K562 (cell line): ENCODE measurements around the gene ZC3H10. TPM values are rescaled to one million over a fixed set of nuclear protein-coding genes. Genes with fewer than 3 reads are reported as not detected.

Experiments
- FOXA3 ChIP-seq, 2 experiments: fragments of 450-650 bp in 1 of 2; sonication (generic) in 1 of 2; formaldehyde crosslinking; IDR thresholded peaks in 1 of 2; conservative IDR thresholded peaks in 1 of 2; 2 replicates each; pipeline versions ENCODE4 v1.4.0 to v1.8.0; 2020 to 2022; ENCODE audit warnings: mild to moderate bottlenecking in 2 of 2, missing genetic modification reagents in 1 of 2
- HEY1 ChIP-seq: fragments of 250-450 bp; sonication (Bioruptor Pico); IDR thresholded peaks from 2 replicates; pipeline ENCODE4 v1.5.0; 2020; ENCODE audit warnings: mild to moderate bottlenecking, moderate library complexity, borderline replicate concordance
- MED1 ChIP-seq: sonication (generic); formaldehyde crosslinking; IDR thresholded peaks from 2 replicates; pipeline ENCODE4 v1.8.1; 2023; ENCODE audit warnings: missing genetic modification reagents, borderline replicate concordance
- MYBL2 ChIP-seq, 2 experiments: fragments of 450-650 bp in 1 of 2; sonication (generic) in 1 of 2; formaldehyde crosslinking in 1 of 2; IDR thresholded peaks; 2 replicates each; pipeline versions ENCODE4 v1.6.1 to v1.8.1; 2017 to 2022; ENCODE audit warnings: borderline replicate concordance in 1 of 2, inconsistent platforms in 1 of 2, low read depth in 1 of 2, mild to moderate bottlenecking in 1 of 2, missing genetic modification reagents in 1 of 2, moderate library complexity in 1 of 2
- SNRNP70 ChIP-seq: fragments of 200-400 bp; formaldehyde crosslinking; optimal IDR thresholded peaks from 2 replicates; pipeline ENCODE3; 2017; ENCODE audit warnings: low read depth, low read length
- SP2 ChIP-seq: IDR thresholded peaks from 2 replicates; pipeline ENCODE4 v1.6.1; 2011; ENCODE audit warnings: mild to moderate bottlenecking, low read depth, low read length, moderate library complexity; ENCODE audit not compliant: poor library complexity, severe bottlenecking; ENCODE audit errors: extremely low read depth
- ZNF280B ChIP-seq: fragments of 250-450 bp; sonication (Bioruptor Pico); IDR thresholded peaks from 2 replicates; pipeline ENCODE4 v1.5.1; 2021; ENCODE audit warnings: mild to moderate bottlenecking
- ZNF444 ChIP-seq: fragments of 250-450 bp; sonication (Bioruptor Pico); IDR thresholded peaks from 2 replicates; pipeline ENCODE4 v1.4.0; 2020; ENCODE audit warnings: mild to moderate bottlenecking, moderate library complexity
- polyA plus RNA-seq, 8 experiments: library from polyadenylated mRNA; depleted of rRNA in 4 of 8; stranded (reverse) in 5 of 8; unstranded in 3 of 8; fragments of >200 nt; fragmentation: Nextera tagmentation in 2 of 8; fragmentation: Illumina TruSeq in 1 of 8; extraction: Ambion mirVana in 2 of 8; extraction: Trizol in 1 of 8; gene quantifications; 2 replicates each; pipeline versions ENCODE4 v1.2.1 to v1.2.3, GENCODE V29; 2011 to 2014; ENCODE audit warnings: inconsistent platforms in 1 of 8, missing spikeins in 1 of 8
- total RNA-seq, 7 experiments: library from RNA; depleted of rRNA in 6 of 7; stranded (reverse); fragments of >200 nt in 6 of 7; fragmentation: Illumina TruSeq in 2 of 7; extraction: Trizol in 2 of 7; gene quantifications; 2 replicates each; pipeline versions ENCODE4 v1.2.1 to v1.2.3, GENCODE V29; 2011 to 2021; ENCODE audit warnings: low replicate concordance in 1 of 7

ZC3H10 gene
- total and polyA plus RNA-seq, 9 of the 15 experiments (the other 6 are each of a cell fraction or from before 2014, with no cell fraction given) = 0.31 to 4.1 (median 1.6) TPM

- TF ChIP-seq MED1 (CRISPR knock-in tag) = no peak
- no peak for TF ChIP-seq SP2
- TF ChIP-seq SNRNP70 = no peak
- no peak for TF ChIP-seq ZNF444 (CRISPR knock-in tag)
- TF ChIP-seq ZNF280B (CRISPR knock-in tag) = no peak
- TF ChIP-seq HEY1 = no peak
- no peak for TF ChIP-seq FOXA3 (CRISPR knock-in tag; conservative IDR thresholded peaks at IDR 0.05 in 1 of 2, IDR thresholded peaks at IDR 0.05 in 1 of 2)
- no peak; the same call in 1 of the 2 replicates for TF ChIP-seq MYBL2 (IDR thresholded peaks at IDR 0.05; ENCODE audit: low read depth)
- TF ChIP-seq MYBL2 (CRISPR knock-in tag; IDR thresholded peaks at IDR 0.05; ENCODE audit: borderline replicate concordance) = no peak
These were observed 1.3 kb downstream of the ZC3H10 start (continued) for GRCh38 chr12:56119361-56119796.
